CD4-positive, alpha-beta T cell treated with Interleukin-15 for 1 hour (primary cell): ENCODE results near the gene ACOT11.
"Not testable (repeated sequence)": the region's sequence is repeated elsewhere in the genome, so short reads cannot be mapped to it uniquely, and the experiment has no call there.

Experiments used
- DNase-seq: peaks from one replicate; pipeline ENCODE4 v3.0.0-alpha.2; 2020

Gene ACOT11

GRCh38 chr1:54547601-54548388 lies at the start of gene ACOT11:
Gene ACOT11, plus strand, starts transcription at chr1:54548228. Its CDS starts 82 bp downstream, at chr1:54548310.
- DNase-seq, result no peak

GRCh38 chr1:54498383-54499096 lies 49.5 kb upstream of the ACOT11 start:
- DNase-seq, result no peak

- no peak for DNase-seq
Measured at GRCh38 chr1:54499097-54499359, 49.0 kb upstream of the ACOT11 start.

- DNase-seq, result no peak
Measured at GRCh38 chr1:54499360-54500106, 48.5 kb upstream of the ACOT11 start.

GRCh38 chr1:54500107-54500431 lies 48.0 kb upstream of the ACOT11 start:
- no peak for DNase-seq

- DNase-seq, result no peak
Measured at GRCh38 chr1:54501849-54502248, 46.2 kb upstream of the ACOT11 start.

GRCh38 chr1:54502342-54502741 lies 45.7 kb upstream of the ACOT11 start:
- DNase-seq, result no peak

GRCh38 chr1:54506594-54506993 lies 41.4 kb upstream of the ACOT11 start:
- DNase-seq, result no peak

- DNase-seq, result no peak
Measured at GRCh38 chr1:54507033-54507870, 40.8 kb upstream of the ACOT11 start.

- no peak for DNase-seq
Measured at GRCh38 chr1:54510715-54511270, 37.2 kb upstream of the ACOT11 start.

- not testable (repeated sequence) for DNase-seq
Measured at GRCh38 chr1:54513921-54514580, 34.0 kb upstream of the ACOT11 start.

GRCh38 chr1:54516249-54516920 lies 31.6 kb upstream of the ACOT11 start:
- DNase-seq, result no peak

GRCh38 chr1:54517496-54517895 lies 30.5 kb upstream of the ACOT11 start:
- DNase-seq, result no peak

- DNase-seq, result no peak
Measured at GRCh38 chr1:54518489-54518888, 29.5 kb upstream of the ACOT11 start.

- no peak for DNase-seq
Measured at GRCh38 chr1:54519709-54520108, 28.3 kb upstream of the ACOT11 start.

GRCh38 chr1:54520631-54521321 lies 27.3 kb upstream of the ACOT11 start:
- no peak for DNase-seq

- not testable (repeated sequence) for DNase-seq
Measured at GRCh38 chr1:54526565-54526964, 21.5 kb upstream of the ACOT11 start.

- no peak for DNase-seq
Measured at GRCh38 chr1:54528613-54529012, 19.4 kb upstream of the ACOT11 start.

- DNase-seq, result no peak
Measured at GRCh38 chr1:54532033-54532432, 16.0 kb upstream of the ACOT11 start.

- DNase-seq, result not testable (repeated sequence)
Measured at GRCh38 chr1:54536656-54537055, 11.4 kb upstream of the ACOT11 start.

- DNase-seq, result no peak
Measured at GRCh38 chr1:54537611-54538010, 10.4 kb upstream of the ACOT11 start.
